IMR-90 (cell line): ENCODE measurements around the gene NDOR1.

Experiments
- CEBPB ChIP-seq: IDR thresholded peaks from 2 replicates; pipeline ENCODE4 v1.6.1; 2012; ENCODE audit warnings: low read depth, low read length, improper control_type of control experiment
- NFE2L2 ChIP-seq: fragments of 150-350 bp; IDR thresholded peaks from 2 replicates; pipeline ENCODE4 v1.6.1; 2016; ENCODE audit warnings: low read depth, mild to moderate bottlenecking, low read length
- POLR2A ChIP-seq: IDR thresholded peaks from 2 replicates; pipeline ENCODE4 v1.6.1; 2012; ENCODE audit warnings: mild to moderate bottlenecking, low read depth, low read length
- RCOR1 ChIP-seq: IDR thresholded peaks from 2 replicates; pipeline ENCODE4 v1.6.1; 2012; ENCODE audit warnings: mild to moderate bottlenecking, low read length, improper control_type of control experiment; ENCODE audit not compliant: insufficient replicate concordance
- RFX5 ChIP-seq: IDR thresholded peaks from 2 replicates; pipeline ENCODE4 v1.8.0; 2012; ENCODE audit warnings: low read depth, mild to moderate bottlenecking, low read length, moderate library complexity
- TF ChIP-seq, protein P1 (sequence below): conservative IDR thresholded peaks from 2 replicates; pipeline ENCODE4 v1.5.1; 2012; ENCODE audit warnings: mild to moderate bottlenecking, low read depth, low read length, improper control_type of control experiment
- TF ChIP-seq, protein P2 (sequence below): fragments of 150-350 bp; IDR thresholded peaks from 2 replicates; pipeline ENCODE4 v1.6.1; 2017; ENCODE audit warnings: mild to moderate bottlenecking, antibody characterized with exemption, low read length, low read depth

DNA sequence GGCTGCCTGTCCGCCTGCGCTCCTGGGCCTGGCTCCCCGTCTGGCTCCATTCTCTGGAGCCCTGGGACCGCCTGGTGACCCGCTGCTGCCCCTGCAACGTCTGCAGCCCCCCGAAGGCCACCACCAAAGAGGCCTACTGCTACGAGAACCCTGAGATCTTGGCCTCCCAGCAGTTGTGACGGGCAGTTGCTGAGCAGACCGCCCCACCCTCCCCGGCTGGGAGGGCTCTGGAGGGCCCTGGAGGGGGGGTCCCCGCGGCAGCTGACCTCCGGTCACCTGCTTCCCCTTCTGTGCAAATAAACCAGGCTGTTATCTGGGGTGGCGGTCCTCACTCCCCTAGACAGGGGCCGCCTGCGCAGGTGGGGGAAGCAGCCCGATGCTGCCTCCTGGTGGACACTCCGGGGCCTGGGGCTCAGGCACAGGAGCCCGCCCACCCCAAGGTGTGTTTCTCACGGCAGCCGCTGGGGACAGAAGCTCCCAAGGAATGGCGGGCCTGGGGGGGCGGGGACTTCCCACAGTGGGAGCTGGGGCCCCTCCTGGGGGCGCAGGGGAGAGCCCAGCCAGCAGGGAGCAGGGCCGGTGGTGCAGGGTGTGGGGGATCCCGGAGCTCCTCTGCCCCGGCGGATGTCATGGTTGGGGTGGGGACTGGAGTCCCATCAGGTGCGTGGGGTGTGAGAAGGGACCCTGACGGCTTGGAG, 30.9 kb downstream of the NDOR1 start:
- TF ChIP-seq, protein P1, sequence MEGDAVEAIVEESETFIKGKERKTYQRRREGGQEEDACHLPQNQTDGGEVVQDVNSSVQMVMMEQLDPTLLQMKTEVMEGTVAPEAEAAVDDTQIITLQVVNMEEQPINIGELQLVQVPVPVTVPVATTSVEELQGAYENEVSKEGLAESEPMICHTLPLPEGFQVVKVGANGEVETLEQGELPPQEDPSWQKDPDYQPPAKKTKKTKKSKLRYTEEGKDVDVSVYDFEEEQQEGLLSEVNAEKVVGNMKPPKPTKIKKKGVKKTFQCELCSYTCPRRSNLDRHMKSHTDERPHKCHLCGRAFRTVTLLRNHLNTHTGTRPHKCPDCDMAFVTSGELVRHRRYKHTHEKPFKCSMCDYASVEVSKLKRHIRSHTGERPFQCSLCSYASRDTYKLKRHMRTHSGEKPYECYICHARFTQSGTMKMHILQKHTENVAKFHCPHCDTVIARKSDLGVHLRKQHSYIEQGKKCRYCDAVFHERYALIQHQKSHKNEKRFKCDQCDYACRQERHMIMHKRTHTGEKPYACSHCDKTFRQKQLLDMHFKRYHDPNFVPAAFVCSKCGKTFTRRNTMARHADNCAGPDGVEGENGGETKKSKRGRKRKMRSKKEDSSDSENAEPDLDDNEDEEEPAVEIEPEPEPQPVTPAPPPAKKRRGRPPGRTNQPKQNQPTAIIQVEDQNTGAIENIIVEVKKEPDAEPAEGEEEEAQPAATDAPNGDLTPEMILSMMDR: peak; percentile 100
- TF ChIP-seq POLR2A (no peak), CEBPB (no peak), NFE2L2 (no peak), RFX5 (no peak), RCOR1 (no peak)
- TF ChIP-seq, protein P2, sequence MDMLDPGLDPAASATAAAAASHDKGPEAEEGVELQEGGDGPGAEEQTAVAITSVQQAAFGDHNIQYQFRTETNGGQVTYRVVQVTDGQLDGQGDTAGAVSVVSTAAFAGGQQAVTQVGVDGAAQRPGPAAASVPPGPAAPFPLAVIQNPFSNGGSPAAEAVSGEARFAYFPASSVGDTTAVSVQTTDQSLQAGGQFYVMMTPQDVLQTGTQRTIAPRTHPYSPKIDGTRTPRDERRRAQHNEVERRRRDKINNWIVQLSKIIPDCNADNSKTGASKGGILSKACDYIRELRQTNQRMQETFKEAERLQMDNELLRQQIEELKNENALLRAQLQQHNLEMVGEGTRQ: no peak
